Skin epidermis (tissue), 12 donors: ENCODE measurements around the gene SYNGR1.

ENCODE experiments used
- H3K27ac ChIP-seq, 21 experiments: fragments of 200-600 bp; sonication (generic) in 11 of 21; one replicate each; pipeline ENCODE4 v1.5.0; 2020; ENCODE audit warnings: mild to moderate bottlenecking in 3 of 21, inconsistent platforms in 2 of 21, moderate library complexity in 2 of 21
- H3K4me3 ChIP-seq, 7 experiments: fragments of 200-600 bp; sonication (generic) in 2 of 7; one replicate each; pipeline ENCODE4 v1.5.0; 2020; ENCODE audit warnings: inconsistent platforms in 2 of 7, mild to moderate bottlenecking in 2 of 7, moderate library complexity in 1 of 7

The SYNGR1 gene

DNA sequence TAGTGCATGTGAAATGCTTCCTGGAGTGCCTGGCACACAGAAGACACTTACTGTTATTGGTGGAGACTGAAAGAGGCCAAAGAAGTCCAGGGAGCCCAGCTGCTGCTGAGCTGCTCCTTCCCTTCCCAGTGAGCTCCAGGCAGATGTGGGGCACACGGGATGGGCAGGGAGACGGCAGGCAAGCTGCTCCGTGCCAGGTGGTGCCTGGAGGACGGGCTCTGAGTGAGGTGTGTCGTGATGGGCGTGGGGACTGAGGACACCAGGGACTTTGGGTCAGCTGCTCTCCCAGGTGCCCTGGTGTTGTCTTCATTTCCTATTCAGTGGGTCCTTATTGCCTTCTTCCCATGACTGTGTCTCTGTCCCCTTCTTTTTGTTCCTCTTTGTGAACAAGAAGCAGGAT, 69.3 kb downstream of the SYNGR1 start:
- no peak overlapping the region for H3K4me3 ChIP-seq
- H3K27ac ChIP-seq, result no peak overlapping the region

- no peak overlapping the region for H3K27ac ChIP-seq
- no peak overlapping the region for H3K4me3 ChIP-seq
Measured at GRCh38 chr22:39419911-39420310, 70.1 kb downstream of the SYNGR1 start.

DNA sequence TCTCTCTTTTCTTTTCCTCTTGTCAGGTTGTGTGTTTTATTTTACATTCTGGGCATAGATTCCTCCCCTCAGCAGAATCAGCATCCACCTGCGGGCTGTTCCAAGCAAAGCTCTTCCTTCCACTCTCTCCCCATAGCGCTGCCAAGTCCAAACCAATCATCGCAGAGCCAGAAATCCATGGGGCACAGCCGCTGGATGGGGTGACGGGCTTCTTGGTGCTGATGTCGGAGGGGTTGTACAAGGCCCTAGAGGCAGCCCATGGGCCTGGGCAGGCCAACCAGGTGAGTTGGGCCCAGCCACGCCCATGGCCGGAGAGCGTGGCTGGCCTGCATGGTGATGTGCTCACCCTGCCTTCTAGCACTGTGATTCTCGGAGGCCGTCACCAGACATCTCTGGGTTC, 71.9 kb downstream of the SYNGR1 start:
- H3K4me3 ChIP-seq, result no peak overlapping the region

DNA sequence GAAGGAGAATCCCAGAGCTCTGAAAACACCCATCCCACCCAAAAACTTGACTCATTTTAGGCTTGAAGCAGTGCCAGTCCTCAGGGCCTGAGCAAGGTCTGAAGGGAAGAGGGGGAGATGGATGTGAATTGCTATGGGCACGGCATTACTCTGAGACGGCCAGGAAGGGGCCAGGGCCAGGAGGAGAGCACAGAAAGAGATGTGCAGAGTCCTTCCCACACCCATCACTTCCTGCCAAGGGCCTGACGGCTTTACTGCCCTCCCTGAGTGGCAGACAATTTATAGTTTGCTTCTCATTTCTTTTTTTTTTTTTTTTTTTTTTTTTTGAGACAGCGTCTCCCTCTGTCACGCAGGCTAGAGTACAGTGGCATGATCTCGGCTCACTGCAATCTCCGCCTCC, 72.3 kb downstream of the SYNGR1 start:
- no peak overlapping the region for H3K4me3 ChIP-seq
- no peak overlapping the region for H3K27ac ChIP-seq

More for the DNA sequence above, 71.9 kb downstream of the SYNGR1 start:
- H3K27ac ChIP-seq, result no peak overlapping the region

DNA sequence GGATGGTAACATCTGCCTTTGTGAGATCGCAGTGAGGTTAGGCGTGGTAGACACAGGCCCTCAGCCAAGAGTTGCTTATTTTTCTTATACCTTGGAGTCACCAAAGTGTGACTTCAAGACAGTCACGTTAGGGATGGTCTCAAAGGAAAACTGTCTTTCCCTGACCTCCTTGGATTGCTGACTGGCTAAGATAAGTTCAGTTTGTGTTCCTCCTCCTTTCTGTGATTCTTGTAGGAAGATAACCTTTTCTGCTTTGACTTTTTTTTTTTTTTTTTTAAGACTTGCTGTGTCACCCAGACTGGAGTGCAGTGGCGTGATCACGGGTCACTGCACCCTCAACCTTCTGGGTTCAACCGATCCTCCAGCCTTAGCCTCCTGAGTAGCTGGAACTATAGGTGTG, 72.9 kb downstream of the SYNGR1 start:
- Histone ChIP-seq H3K27ac (no peak overlapping the region), H3K4me3 (no peak overlapping the region)

GRCh38 chr22:39423976-39424375, 74.2 kb downstream of the SYNGR1 start:
- Histone ChIP-seq H3K27ac (no peak overlapping the region), H3K4me3 (no peak overlapping the region)

- Histone ChIP-seq H3K4me3 (no peak overlapping the region), H3K27ac (no peak overlapping the region)
Measured at GRCh38 chr22:39426380-39427043, 76.7 kb downstream of the SYNGR1 start.

DNA sequence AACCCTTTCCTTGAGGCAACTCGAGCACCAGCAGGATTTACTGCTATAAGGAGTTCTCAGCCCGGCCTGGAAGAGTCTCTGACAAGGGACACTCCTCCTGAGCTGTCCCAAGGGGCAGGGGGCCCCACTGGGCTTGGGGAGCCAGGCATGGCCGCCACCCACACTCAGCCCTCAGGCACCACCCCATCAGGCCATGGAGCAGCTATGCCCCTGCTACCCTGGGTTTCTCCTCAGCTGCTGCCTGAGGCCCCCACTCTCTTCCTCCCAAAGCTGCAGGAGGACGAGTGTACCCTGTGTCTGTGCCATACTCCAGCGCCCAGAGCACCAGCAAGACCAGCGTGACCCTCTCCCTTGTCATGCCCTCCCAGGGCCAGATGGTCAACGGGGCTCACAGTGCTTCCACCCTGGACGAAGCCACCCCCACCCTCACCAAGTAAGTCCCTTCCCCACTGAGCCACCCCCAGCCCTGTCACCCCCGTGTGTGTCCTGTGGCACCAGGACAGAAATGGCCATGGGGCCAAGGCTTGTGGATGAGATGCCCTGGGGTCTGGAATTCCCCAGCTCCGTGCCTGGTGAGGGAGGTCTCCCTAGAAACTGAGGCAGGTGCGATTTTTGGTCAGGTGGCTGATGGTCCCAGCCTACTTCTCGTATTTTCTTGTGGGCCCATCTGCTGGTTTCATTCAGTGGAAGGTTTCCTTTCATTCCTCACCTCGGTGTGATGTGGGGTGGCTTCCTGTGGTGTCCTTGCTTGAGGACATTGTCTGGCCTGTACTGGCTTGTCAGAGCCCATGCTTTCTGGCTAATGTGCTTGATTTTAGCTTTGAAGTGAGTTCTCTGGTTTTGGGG, 78.2 kb downstream of the SYNGR1 start:
- no peak overlapping the region for H3K27ac ChIP-seq
- no peak overlapping the region for H3K4me3 ChIP-seq

GRCh38 chr22:39428597-39429071, 78.8 kb downstream of the SYNGR1 start:
- Histone ChIP-seq H3K27ac (peak overlapping the region in 2 of 21 experiments; percentile 5 to 14), H3K4me3 (no peak overlapping the region)

DNA sequence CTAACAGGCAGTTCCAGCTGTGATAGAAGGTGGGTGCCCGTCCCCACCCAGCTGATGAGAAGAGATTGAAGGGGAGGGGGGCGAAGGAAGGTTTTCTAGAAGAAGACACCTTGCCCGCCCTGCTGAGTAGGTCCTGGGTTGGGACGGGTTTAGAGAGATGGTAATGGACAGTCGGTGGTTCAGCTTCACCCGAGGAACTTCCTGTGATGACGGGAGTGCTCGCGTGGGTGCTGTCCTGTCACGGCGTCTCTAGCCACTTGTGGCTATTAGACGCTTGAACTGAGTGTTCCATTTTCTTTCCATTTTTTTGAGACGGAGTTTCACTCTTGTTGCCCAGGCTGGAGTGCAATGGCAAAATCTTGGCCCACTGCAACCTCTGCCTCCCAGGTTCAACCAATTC, 79.4 kb downstream of the SYNGR1 start:
- Histone ChIP-seq H3K4me3 (no peak overlapping the region), H3K27ac (peak overlapping the region in 1 of 21 experiments; percentile 5)

GRCh38 chr22:39429916-39430575, 80.3 kb downstream of the SYNGR1 start:
- no peak overlapping the region for H3K4me3 ChIP-seq
- H3K27ac ChIP-seq, result peak overlapping the region in 10 of 21 experiments; percentile 31 to 81 (median 66)

GRCh38 chr22:39430576-39431150, 80.9 kb downstream of the SYNGR1 start:
- Histone ChIP-seq H3K4me3 (no peak overlapping the region), H3K27ac (peak overlapping the region in 19 of 21 experiments; percentile 29 to 84 (median 59))

- H3K27ac ChIP-seq, result peak overlapping the region in 19 of 21 experiments; percentile 29 to 84 (median 59)
- H3K4me3 ChIP-seq, result no peak overlapping the region
Measured at GRCh38 chr22:39431216-39431801, 81.5 kb downstream of the SYNGR1 start.

GRCh38 chr22:39431821-39432251, 82.0 kb downstream of the SYNGR1 start:
- H3K4me3 ChIP-seq, result no peak overlapping the region
- peak overlapping the region in 15 of 21 experiments; percentile 10 to 84 (median 67) for H3K27ac ChIP-seq

DNA sequence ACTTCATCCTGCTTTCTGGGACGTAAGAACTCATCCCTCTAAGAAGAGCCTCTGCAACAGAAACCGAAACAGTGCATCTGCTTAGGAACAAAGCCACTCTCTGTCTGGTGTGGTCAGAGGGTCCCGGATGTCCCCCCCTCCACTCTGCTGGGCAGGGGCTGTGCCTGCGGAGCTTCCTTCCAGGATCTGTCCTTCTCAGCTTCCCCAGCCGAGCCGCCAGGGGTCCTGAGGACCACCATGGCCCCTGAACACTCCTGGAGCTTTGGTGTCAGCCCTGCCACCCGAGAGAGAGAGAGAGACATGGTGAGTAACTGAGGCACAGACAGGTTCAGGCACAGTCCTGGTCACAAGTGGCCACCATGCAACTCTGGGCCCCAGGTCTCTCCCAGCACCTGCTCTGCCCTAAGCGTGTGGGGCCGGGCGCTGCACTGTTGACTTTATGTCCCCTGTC, 82.6 kb downstream of the SYNGR1 start:
- Histone ChIP-seq H3K27ac (peak overlapping the region in 13 of 21 experiments; percentile 10 to 84 (median 72)), H3K4me3 (no peak overlapping the region)

GRCh38 chr22:39433476-39434242, 83.9 kb downstream of the SYNGR1 start:
- H3K4me3 ChIP-seq, result no peak overlapping the region
- peak overlapping the region in 1 of 21 experiments; percentile 25 for H3K27ac ChIP-seq

DNA sequence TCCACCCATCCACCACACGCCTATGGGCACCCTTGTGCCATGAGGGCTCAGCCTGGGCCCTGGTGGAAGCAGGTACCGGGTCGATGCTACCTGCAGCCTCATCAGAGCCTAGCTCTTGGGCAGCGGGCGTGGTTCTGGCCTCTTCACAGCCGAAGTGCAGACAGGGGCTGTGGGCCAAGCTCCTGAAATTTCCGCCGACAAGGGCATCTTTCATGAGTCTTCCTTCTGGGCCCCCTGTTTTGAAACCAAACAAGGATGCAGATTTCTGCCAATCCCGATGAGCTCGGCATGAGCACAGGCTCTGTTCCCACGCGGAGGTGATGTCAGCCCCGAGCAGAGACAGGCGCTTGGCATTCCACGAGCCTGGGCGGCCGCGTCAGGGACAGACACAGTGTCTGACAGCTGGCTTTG, 84.5 kb downstream of the SYNGR1 start:
- H3K27ac ChIP-seq, result peak overlapping the region in 2 of 21 experiments; percentile 25 to 47
- no peak overlapping the region for H3K4me3 ChIP-seq

GRCh38 chr22:39434721-39435120, 84.9 kb downstream of the SYNGR1 start:
- H3K27ac ChIP-seq, result peak overlapping the region in 2 of 21 experiments; percentile 25 to 47
- H3K4me3 ChIP-seq, result no peak overlapping the region
